ENCODE results near the gene SRRM3. TPM values are rescaled to one million over a fixed set of nuclear protein-coding genes. Genes with fewer than 3 reads are reported as not detected.

SRRM3 gene
- total and polyA plus RNA-seq, 9 of the 15 experiments (the other 6 are each of a cell fraction or from before 2014, with no cell fraction given): 0.04 to 0.91 (median 0.46) TPM; not detected in 2

- TF ChIP-seq ZBTB2 (IDR thresholded peaks at IDR 0.05) (no peak), ZNF785 (CRISPR knock-in tag; IDR thresholded peaks at IDR 0.05) (no peak), ZNF445 (CRISPR knock-in tag; IDR thresholded peaks at IDR 0.05; ENCODE audit: low read depth) (no peak), TAF9B (IDR thresholded peaks at IDR 0.05; ENCODE audit: partially characterized antibody) (no peak), U2AF2 (optimal IDR thresholded peaks at IDR 0.05; ENCODE audit: low read depth, low read length) (no peak), ELF1 (tag; IDR thresholded peaks at IDR 0.05) (peak; percentile 60), MYNN (IDR thresholded peaks at IDR 0.05) (no peak), MYNN (CRISPR knock-in tag; IDR thresholded peaks at IDR 0.05) (no peak), SIX5 (IDR thresholded peaks at IDR 0.05; ENCODE audit: borderline replicate concordance in 1 of 2, insufficient read depth in 1 of 2, low read depth in 1 of 2, low read length in 2 of 2) (peak; percentile 71 to 72), PCBP2 (IDR thresholded peaks at IDR 0.05; ENCODE audit: low read depth, low read length, poor library complexity, severe bottlenecking) (no peak), ADNP (tag; IDR thresholded peaks at IDR 0.05) (0 out of 2 replicates have a peak, but pooled peaks have one; percentile 38), SMARCA4 (IDR thresholded peaks at IDR 0.05) (no peak), STAG1 (CRISPR knock-in tag; IDR thresholded peaks at IDR 0.05; ENCODE audit: borderline replicate concordance) (no peak), MAFG (tag; conservative IDR thresholded peaks at IDR 0.05) (no peak), FOXJ2 (tag; IDR thresholded peaks at IDR 0.05) (no peak), DACH1 (IDR thresholded peaks at IDR 0.05; ENCODE audit: partially characterized antibody) (no peak), RBM17 (IDR thresholded peaks at IDR 0.05; ENCODE audit: borderline replicate concordance, low read depth, low read length) (no peak), ZNF143 (CRISPR knock-in tag; IDR thresholded peaks at IDR 0.05) (peak; percentile 83), ZNF79 (CRISPR knock-in tag; IDR thresholded peaks at IDR 0.05; ENCODE audit: low read depth) (no peak), DPF2 (IDR thresholded peaks at IDR 0.05) (no peak), ZNF224 (CRISPR knock-in tag; IDR thresholded peaks at IDR 0.05) (no peak), ZBED1 (IDR thresholded peaks at IDR 0.05) (no peak), ZNF311 (CRISPR knock-in tag; IDR thresholded peaks at IDR 0.05) (no peak), POLR2AphosphoS5 (IDR thresholded peaks at IDR 0.05; ENCODE audit: control insufficient read depth, insufficient read depth, low read depth, low read length) (no peak), TFAM (CRISPR knock-in tag; conservative IDR thresholded peaks at IDR 0.05) (no peak), ZNF76 (CRISPR knock-in tag; IDR thresholded peaks at IDR 0.05; ENCODE audit: borderline replicate concordance) (no peak)
Observed at GRCh38 chr7:76191783-76192240, 9.9 kb upstream of the SRRM3 start (continued).

Data from K562 (cell line).